Stimulated activated CD4-positive, alpha-beta T cell treated with anti-CD3 and anti-CD28 coated beads, Interleukin-2, amount 100 ng/mL, for 24 hours (primary cell): ENCODE results near the gene ATP6V1G2.
"Not testable (repeated sequence)": the region's sequence is repeated elsewhere in the genome, so short reads cannot be mapped to it uniquely, and the experiment has no call there.

Experiments used
- DNase-seq, 2 donors: peaks; one replicate each; pipeline ENCODE4 v3.0.0-alpha.2; 2020

The ATP6V1G2 gene

DNA sequence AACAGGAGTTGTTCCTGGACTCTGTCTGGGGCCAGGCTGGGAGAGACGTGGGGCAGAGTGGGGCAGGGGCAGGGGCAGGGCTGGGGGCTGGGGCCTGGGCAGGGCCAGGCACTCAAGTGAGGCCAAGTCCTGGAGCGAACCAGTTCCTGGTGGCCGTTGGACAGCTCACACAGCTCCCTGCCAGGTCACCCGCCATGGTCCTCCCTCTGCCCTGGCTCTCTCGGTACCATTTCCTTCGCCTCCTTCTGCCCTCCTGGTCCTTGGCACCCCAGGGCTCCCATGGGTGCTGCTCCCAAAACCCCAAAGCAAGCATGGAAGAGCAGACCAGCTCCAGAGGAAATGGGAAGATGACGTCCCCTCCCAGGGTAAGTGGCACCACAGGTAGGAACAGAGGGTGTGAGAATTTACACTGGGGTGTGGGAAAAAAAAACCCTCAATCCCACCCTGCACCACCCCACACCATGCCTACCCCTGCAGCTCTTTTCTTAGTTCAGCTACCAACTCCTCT is 17.5 kb downstream of the ATP6V1G2 start, which contains the start of gene MCCD1:
Gene MCCD1 (plus strand): TSS at position 142 of the 508 bp plus-strand sequence. CDS start 53 bp downstream, at position 195.
- DNase-seq, result no peak

GRCh38 chr6:31528307-31528777 is 18.1 kb downstream of the ATP6V1G2 start:
- no peak for DNase-seq

DNA sequence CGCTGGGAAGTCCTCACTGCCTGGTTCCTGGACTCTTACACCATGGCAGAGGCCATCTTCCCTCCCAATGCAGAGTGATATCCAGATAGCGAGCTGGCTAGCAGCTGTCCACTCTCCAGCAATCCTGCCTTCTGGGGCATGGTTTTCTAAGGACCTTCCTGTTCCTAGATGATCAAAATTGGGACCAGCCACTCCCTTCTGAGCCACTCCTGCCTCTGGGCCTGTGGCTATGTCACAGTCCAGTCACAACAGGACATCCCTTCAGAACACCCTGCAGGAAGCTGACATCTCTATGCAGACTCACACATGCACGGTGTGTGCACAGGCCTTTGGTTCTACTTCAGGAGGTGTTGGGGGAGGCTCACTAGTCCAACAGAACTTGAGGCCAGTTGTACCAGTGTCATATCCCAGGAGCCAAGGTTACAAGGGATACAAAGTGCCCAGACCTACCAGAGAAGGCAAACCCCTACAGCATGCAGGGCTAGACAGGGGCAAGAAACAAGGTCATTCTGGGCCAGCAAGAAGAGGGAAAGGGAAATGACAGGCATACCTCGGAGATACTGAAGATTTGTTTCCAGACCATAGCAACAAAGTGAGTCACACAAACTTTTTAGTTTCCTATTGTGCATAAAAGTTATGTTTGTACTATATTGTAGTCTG is 20.3 kb downstream of the ATP6V1G2 start:
- no peak for DNase-seq

DNA sequence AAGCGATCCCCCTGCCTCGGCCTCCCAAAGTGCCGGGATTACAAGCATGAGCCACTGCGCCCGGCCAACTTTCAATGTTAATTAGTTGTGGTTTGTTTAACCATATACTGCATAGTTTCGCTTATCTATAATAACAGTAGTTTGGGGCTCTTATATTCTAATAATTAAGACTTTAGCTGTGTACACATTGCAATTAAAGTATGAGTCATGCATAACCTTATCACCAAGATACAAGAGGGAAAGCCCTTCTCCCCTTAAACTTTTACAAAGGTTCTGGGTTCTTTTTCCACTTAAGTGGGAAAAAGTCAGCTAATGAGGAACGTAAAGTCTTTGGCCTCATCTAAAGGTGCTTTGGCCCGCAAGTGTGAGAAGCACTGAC is 20.9 kb downstream of the ATP6V1G2 start:
- DNase-seq, result no peak

DNA sequence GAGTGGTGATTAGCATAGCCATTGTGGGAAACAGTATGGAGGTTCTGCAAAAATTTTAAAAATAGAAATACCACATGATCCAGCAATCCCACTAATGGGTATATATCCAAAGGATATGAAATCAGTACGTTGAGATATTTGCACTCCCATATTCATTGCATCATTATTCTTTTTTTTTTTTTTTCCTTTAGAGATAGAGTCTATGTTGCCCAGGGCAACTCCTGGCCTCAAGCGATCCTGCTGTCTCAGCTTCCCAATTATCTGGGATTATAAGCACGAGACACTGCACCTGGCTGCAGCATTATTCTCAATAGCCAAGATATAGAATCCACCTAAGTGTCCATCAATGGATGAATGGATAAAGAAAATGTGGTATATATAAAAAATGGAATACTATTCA is 24.6 kb downstream of the ATP6V1G2 start:
- DNase-seq, result no peak

- DNase-seq, result no peak
Measured at GRCh38 chr6:31513456-31514165, 32.8 kb downstream of the ATP6V1G2 start.

DNA sequence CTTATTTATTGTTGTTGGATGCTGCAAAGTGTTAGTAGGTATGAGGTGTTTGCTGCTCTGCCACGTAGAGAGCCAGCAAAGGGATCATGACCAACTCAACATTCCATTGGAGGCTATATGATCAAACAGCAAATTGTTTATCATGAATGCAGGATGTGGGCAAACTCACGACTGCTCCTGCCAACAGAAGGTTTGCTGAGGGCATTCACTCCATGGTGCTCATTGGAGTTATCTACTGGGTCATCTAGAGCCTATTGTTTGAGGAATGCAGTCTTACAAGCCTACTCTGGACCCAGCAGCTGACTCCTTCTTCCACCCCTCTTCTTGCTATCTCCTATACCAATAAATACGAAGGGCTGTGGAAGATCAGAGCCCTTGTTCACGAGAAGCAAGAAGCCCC is 36.4 kb downstream of the ATP6V1G2 start:
- DNase-seq, result no peak

DNA sequence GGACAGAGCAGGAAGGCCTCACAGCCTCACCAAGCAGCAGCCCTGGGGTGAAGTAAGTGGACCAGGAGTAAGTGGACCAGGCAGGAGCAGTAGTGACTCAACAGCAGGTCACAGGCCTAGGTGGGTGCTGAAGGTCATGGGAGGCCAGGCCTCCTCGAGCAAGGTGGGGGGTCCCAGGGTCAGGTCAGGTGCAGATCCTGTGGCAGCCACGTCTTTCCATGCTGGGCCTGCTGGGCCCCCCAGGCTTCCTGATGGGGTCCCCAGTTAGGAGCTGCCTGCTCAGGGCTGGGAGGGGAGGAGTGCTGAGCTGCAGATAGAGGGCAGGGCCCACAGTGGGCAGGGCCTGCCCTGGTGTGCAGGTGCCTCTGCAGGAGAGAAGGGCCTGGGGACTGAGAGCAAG is 37.4 kb downstream of the ATP6V1G2 start:
- not testable (repeated sequence) for DNase-seq

GRCh38 chr6:31502586-31502985 is 43.8 kb downstream of the ATP6V1G2 start:
- no peak for DNase-seq

GRCh38 chr6:31499648-31500047 is 46.8 kb downstream of the ATP6V1G2 start:
- not testable (repeated sequence) for DNase-seq

DNA sequence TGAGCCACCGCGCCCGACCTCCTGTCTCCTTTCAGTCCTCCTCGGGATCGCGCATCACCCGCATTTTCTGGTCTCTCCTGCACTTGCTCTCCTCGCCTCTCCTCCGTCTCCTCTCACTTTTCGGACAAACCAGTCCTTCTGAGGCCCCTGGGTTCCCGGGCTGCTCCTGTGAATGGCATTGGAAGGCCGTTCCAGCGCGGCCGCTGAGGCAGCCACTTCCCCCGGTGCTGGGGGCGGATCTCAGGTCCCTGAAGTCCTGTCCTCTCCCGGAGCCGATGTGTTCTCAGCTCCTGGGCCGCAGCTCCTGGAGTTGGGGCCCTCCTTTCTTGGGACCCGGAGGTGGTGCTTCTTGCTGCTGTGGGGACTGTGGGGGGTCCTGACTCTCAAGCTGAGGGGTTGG is 47.7 kb downstream of the ATP6V1G2 start:
- DNase-seq, result no peak

DNA sequence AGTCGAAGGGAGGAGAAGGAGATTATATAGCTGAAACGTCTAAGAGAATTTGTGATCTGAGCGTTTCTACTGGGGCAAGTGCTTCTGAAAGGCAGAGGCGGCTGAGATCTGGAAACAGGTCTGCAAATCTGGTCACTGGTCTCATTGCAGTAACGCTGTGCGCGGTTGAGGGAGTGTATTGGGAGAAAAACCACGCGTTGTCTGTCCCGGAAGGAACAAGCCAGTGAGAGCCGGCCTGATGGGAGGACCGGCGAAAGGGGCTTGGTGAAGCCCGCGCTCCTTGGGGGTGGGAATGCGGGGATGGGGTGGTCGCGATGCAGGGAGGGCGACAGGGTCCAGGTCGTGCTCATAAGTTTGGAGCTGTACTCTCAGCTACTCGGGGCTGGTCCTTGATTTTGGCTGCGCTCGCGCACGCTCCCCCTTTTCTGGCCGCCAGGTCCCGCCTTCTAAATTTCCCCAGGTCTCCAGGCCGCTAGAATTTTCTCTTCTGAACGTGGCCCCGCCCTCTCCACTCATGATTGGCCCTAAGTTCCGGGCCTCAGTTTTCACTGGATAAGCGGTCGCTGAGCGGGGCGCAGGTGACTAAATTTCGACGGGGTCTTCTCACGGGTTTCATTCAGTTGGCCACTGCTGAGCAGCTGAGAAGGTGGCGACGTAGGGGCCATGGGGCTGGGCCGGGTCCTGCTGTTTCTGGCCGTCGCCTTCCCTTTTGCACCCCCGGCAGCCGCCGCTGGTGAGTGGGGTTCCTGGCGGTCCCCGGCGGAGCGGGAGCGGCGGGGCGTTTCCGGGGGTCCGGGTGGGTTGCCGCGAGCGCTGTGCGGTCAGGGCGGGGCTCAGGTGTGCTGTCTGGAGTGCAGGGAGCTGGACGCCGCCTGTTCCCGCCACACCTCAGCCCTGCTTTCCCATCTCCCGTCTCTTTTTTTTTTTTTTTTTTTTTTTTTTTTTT is 48.6 kb downstream of the ATP6V1G2 start, which contains the start of gene MICB:
Gene MICB (plus strand): TSS at position 615 of the 946 bp plus-strand sequence. CDS start 49 bp downstream, at position 664.
- DNase-seq, result peak; percentile 86 to 90

DNA sequence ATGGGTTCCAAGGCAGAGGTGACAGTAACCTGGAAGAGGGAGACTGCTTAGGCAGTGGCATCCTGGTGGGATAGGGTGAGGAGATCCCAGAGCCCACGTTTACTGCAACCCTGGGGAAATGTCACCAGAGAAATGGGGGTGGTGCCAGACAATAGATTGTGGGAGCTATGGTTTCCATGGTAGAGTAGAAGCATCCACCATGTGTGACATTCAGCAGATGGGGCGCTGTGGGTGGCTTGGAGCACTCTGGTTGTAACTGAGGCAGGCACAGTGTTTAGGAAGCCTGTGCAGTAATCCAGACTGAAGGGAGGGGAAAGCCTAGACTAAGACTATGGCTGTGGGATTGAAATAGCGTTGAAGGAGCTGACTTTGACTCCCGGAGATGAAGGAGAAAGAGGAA is 49.6 kb downstream of the ATP6V1G2 start:
- DNase-seq, result not testable (repeated sequence)

DNA sequence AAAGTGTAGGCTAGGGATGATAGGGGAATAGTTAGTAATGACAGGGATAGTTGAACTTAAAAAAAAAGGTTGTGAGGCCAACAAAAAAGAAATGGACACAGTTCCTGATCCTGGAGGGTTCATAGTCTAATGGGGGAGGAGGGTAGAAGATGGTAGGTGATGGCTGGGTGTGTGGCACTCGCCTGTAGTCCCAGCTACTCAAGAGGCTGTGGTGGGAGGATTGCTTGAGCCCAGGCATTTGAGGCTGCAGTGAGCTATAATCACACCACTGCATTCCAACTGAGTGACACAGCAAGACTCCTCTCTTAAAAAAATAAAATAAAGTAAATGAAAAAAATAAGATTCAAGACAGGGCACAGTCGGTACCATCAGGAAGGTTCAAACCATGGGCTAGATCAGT is 50.8 kb downstream of the ATP6V1G2 start:
- no peak for DNase-seq
